ENCODE measurements around the gene ATP4B. TPM values are rescaled to one million over a fixed set of nuclear protein-coding genes. Genes with fewer than 3 reads are reported as not detected.

Gene ATP4B
- total RNA-seq, 1 donor from 2014 or later = not detected

- Histone ChIP-seq H3K4me3 (ENCODE audit: low read length in 3 of 3) (no peak within 1 kb of the TSS), H3K9ac (ENCODE audit: low read depth in 1 of 3, low read length in 3 of 3) (no peak within 1 kb of the TSS), H3K27me3 (ENCODE audit: control insufficient read depth in 3 of 3, insufficient read depth in 3 of 3, low read length in 3 of 3) (peaks cover 26 to 46% (median 32%) of the 10 kb centered on the region in 3 donors), H3K9me3 (ENCODE audit: control insufficient read depth in 3 of 3, low read length in 3 of 3) (no peaks in the 10 kb centered on the region), H3K27ac (ENCODE audit: low read depth, low read length) (no peak within 1 kb of the TSS), H3K4me1 (ENCODE audit: control insufficient read depth in 3 of 3, insufficient read depth in 3 of 3, low read length in 3 of 3) (no peaks in the 10 kb centered on the region), H3K36me3 (ENCODE audit: control insufficient read depth in 3 of 3, insufficient read depth in 3 of 3, low read length in 3 of 3) (no peaks in the 10 kb centered on the region)
These were observed 9.1 kb upstream of the ATP4B start, which contains the start of gene GRK1 for GRCh38 chr13:113666951-113667701. GRK1 (plus strand) TSS chr13:113667219; CDS start chr13:113667387, 168 bp downstream.

GRCh38 chr13:113666329-113666670 lies 8.3 kb upstream of the ATP4B start:
- Histone ChIP-seq H3K9ac (ENCODE audit: low read depth in 1 of 3, low read length in 3 of 3) (no peak overlapping the region), H3K27me3 (ENCODE audit: control insufficient read depth in 3 of 3, insufficient read depth in 3 of 3, low read length in 3 of 3) (peaks cover 26 to 46% (median 34%) of the 10 kb centered on the region in 3 donors), H3K36me3 (ENCODE audit: control insufficient read depth in 3 of 3, insufficient read depth in 3 of 3, low read length in 3 of 3) (no peaks in the 10 kb centered on the region), H3K9me3 (ENCODE audit: control insufficient read depth in 3 of 3, low read length in 3 of 3) (peaks cover 0 to 3% (median 0%) of the 10 kb centered on the region in 3 donors), H3K4me1 (ENCODE audit: control insufficient read depth in 3 of 3, insufficient read depth in 3 of 3, low read length in 3 of 3) (no peaks in the 10 kb centered on the region), H3K4me3 (ENCODE audit: low read length in 3 of 3) (no peak overlapping the region), H3K27ac (ENCODE audit: low read depth, low read length) (no peak overlapping the region)

DNA sequence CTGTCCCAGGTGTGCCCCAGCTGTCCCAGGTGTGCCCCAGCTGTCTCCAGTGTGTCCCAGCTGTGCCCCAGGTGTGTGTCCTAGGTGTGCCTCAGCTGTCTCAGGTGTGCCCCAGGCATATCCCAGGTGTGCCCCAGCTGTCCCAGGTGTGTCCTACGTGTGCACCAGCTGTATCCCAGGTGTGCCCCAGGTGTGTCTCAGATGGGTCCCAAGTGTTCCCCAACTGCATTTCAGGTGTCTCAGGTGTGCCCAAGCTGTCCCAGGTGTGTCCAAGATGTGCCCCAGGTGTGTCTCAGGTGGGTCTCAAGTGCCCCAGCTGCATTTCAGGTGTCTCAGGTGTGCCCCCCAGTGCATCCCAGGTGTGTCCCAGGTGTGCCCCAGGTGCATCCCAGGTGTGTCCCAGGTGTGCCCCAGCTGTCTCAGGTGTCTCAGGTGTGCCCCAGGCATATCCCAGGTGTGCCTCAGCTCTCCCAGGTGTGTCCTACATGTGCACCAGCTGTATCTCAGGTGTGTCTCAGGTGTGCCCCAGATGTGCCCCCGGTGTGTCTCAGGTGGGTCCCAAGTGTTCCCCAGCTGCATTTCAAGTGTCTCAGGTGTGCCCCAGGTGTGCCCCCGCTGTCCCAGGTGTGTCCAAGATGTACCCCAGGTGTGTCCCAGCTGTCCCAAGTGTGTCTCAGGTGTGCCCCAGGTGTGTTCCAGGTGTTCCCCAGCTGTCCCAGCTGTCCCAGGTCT lies 7.8 kb upstream of the ATP4B start:
- no peaks in the 10 kb centered on the region for H3K36me3 ChIP-seq (ENCODE audit: control insufficient read depth in 3 of 3, insufficient read depth in 3 of 3, low read length in 3 of 3)
- peaks cover 26 to 46% (median 34%) of the 10 kb centered on the region in 3 donors for H3K27me3 ChIP-seq (ENCODE audit: control insufficient read depth in 3 of 3, insufficient read depth in 3 of 3, low read length in 3 of 3)
- peaks cover 0 to 3% (median 0%) of the 10 kb centered on the region in 3 donors for H3K9me3 ChIP-seq (ENCODE audit: control insufficient read depth in 3 of 3, low read length in 3 of 3)
- H3K4me1 ChIP-seq (ENCODE audit: control insufficient read depth in 3 of 3, insufficient read depth in 3 of 3, low read length in 3 of 3) = no peaks in the 10 kb centered on the region
- no peak overlapping the region for H3K4me3 ChIP-seq (ENCODE audit: low read length in 3 of 3)
- H3K27ac ChIP-seq (ENCODE audit: low read depth, low read length) = no peak overlapping the region
- H3K9ac ChIP-seq (ENCODE audit: low read depth in 1 of 3, low read length in 3 of 3) = no peak overlapping the region

DNA sequence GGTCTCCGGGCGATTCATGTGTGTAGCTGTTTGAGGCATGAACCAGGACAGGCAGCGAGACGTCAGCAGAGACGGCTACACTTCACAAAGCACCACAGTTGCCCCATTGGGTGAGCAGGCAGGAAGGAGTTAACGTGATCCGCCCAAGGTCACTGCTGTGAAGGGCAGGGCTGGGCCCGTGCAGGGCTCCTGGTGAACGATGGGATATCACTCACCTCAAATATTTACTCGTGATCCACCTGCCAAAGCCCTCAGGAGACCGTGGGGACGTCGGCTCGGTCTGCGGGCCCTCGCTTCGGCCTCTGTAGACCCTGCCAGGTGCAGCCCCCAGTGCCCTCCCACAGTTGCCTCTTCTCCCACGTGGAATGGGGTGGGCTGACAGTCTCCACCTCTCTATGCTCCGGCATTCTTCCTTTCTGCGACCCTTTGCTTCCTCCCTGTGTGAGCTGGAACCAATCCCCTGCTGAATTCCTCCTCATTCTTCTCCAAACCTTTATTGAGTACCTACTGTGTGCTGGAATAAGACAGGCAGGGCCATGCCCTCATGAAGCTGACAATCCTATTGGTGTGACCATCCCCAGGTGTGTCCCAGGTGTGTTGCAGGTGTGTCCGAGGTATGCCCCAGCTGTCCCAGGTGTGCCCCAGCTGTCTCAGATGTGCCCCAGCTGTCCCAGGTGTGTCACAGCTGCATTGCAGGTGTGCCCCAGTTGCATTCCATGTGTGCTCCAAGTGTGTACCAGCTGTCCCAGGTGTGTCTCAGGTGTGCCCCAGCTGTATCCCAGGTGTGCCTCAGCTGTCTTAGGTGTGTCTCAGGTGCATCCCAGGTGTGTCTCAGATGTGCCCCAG lies 7.0 kb upstream of the ATP4B start:
- Histone ChIP-seq H3K9me3 (ENCODE audit: control insufficient read depth in 3 of 3, low read length in 3 of 3) (peaks cover 0 to 3% (median 0%) of the 10 kb centered on the region in 3 donors), H3K36me3 (ENCODE audit: control insufficient read depth in 3 of 3, insufficient read depth in 3 of 3, low read length in 3 of 3) (no peaks in the 10 kb centered on the region), H3K4me3 (ENCODE audit: low read length in 3 of 3) (no peak overlapping the region), H3K4me1 (ENCODE audit: control insufficient read depth in 3 of 3, insufficient read depth in 3 of 3, low read length in 3 of 3) (no peaks in the 10 kb centered on the region), H3K9ac (ENCODE audit: low read depth in 1 of 3, low read length in 3 of 3) (no peak overlapping the region), H3K27ac (ENCODE audit: low read depth, low read length) (no peak overlapping the region), H3K27me3 (ENCODE audit: control insufficient read depth in 3 of 3, insufficient read depth in 3 of 3, low read length in 3 of 3) (peaks cover 24 to 46% (median 34%) of the 10 kb centered on the region in 3 donors)

- no peaks in the 10 kb centered on the region for H3K36me3 ChIP-seq (ENCODE audit: control insufficient read depth in 3 of 3, insufficient read depth in 3 of 3, low read length in 3 of 3)
- H3K9me3 ChIP-seq (ENCODE audit: control insufficient read depth in 3 of 3, low read length in 3 of 3) = peaks cover 0 to 3% (median 0%) of the 10 kb centered on the region in 3 donors
- no peaks in the 10 kb centered on the region for H3K4me1 ChIP-seq (ENCODE audit: control insufficient read depth in 3 of 3, insufficient read depth in 3 of 3, low read length in 3 of 3)
- H3K27me3 ChIP-seq (ENCODE audit: control insufficient read depth in 3 of 3, insufficient read depth in 3 of 3, low read length in 3 of 3) = peaks cover 21 to 48% (median 34%) of the 10 kb centered on the region in 3 donors
- H3K27ac ChIP-seq (ENCODE audit: low read depth, low read length) = no peak overlapping the region
- H3K9ac ChIP-seq (ENCODE audit: low read depth in 1 of 3, low read length in 3 of 3) = no peak overlapping the region
- no peak overlapping the region for H3K4me3 ChIP-seq (ENCODE audit: low read length in 3 of 3)
These were observed 5.9 kb upstream of the ATP4B start for GRCh38 chr13:113663934-113664333.

- no peak overlapping the region for H3K4me3 ChIP-seq (ENCODE audit: low read length in 3 of 3)
- no peak overlapping the region for H3K27ac ChIP-seq (ENCODE audit: low read depth, low read length)
- H3K9ac ChIP-seq (ENCODE audit: low read depth in 1 of 3, low read length in 3 of 3) = no peak overlapping the region
- peaks cover 0 to 3% (median 0%) of the 10 kb centered on the region in 3 donors for H3K9me3 ChIP-seq (ENCODE audit: control insufficient read depth in 3 of 3, low read length in 3 of 3)
- peaks cover 22 to 32% (median 28%) of the 10 kb centered on the region in 3 donors for H3K27me3 ChIP-seq (ENCODE audit: control insufficient read depth in 3 of 3, insufficient read depth in 3 of 3, low read length in 3 of 3)
- H3K36me3 ChIP-seq (ENCODE audit: control insufficient read depth in 3 of 3, insufficient read depth in 3 of 3, low read length in 3 of 3) = no peaks in the 10 kb centered on the region
- no peaks in the 10 kb centered on the region for H3K4me1 ChIP-seq (ENCODE audit: control insufficient read depth in 3 of 3, insufficient read depth in 3 of 3, low read length in 3 of 3)
These were observed 3.5 kb upstream of the ATP4B start for GRCh38 chr13:113661509-113661908.

DNA sequence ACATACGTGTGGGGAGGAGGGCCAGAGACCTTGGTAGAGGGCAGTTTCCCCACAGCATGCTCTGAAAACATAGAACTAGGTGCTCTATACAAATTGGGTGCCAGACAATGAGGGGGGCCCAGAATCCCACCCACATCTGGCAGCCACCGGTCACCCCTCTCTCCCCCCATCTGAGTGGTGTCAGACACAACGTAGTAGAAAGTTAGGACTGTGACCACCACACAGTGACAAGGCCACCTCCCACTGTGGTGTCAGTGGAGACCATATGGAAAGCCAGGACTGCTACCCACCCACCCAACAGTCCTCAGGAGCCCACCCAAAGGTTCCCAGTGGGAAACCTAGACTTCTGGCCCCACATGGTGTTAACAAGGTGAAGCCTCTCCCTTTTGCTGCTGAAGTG lies 2.1 kb upstream of the ATP4B start:
- Histone ChIP-seq H3K9me3 (ENCODE audit: control insufficient read depth in 3 of 3, low read length in 3 of 3) (peaks cover 0 to 3% (median 0%) of the 10 kb centered on the region in 3 donors), H3K27ac (ENCODE audit: low read depth, low read length) (no peak overlapping the region), H3K27me3 (ENCODE audit: control insufficient read depth in 3 of 3, insufficient read depth in 3 of 3, low read length in 3 of 3) (peaks cover 8 to 26% (median 25%) of the 10 kb centered on the region in 3 donors), H3K9ac (ENCODE audit: low read depth in 1 of 3, low read length in 3 of 3) (no peak overlapping the region), H3K4me3 (ENCODE audit: low read length in 3 of 3) (no peak overlapping the region), H3K4me1 (ENCODE audit: control insufficient read depth in 3 of 3, insufficient read depth in 3 of 3, low read length in 3 of 3) (no peaks in the 10 kb centered on the region), H3K36me3 (ENCODE audit: control insufficient read depth in 3 of 3, insufficient read depth in 3 of 3, low read length in 3 of 3) (no peaks in the 10 kb centered on the region)

- H3K27me3 ChIP-seq (ENCODE audit: control insufficient read depth in 3 of 3, insufficient read depth in 3 of 3, low read length in 3 of 3) = peaks cover 3 to 20% (median 20%) of the 10 kb centered on the region in 3 donors
- H3K27ac ChIP-seq (ENCODE audit: low read depth, low read length) = no peak overlapping the region
- no peaks in the 10 kb centered on the region for H3K4me1 ChIP-seq (ENCODE audit: control insufficient read depth in 3 of 3, insufficient read depth in 3 of 3, low read length in 3 of 3)
- no peak overlapping the region for H3K9ac ChIP-seq (ENCODE audit: low read depth in 1 of 3, low read length in 3 of 3)
- no peaks in the 10 kb centered on the region for H3K36me3 ChIP-seq (ENCODE audit: control insufficient read depth in 3 of 3, insufficient read depth in 3 of 3, low read length in 3 of 3)
- H3K9me3 ChIP-seq (ENCODE audit: control insufficient read depth in 3 of 3, low read length in 3 of 3) = peaks cover 0 to 3% (median 0%) of the 10 kb centered on the region in 3 donors
- no peak overlapping the region for H3K4me3 ChIP-seq (ENCODE audit: low read length in 3 of 3)
These were observed 1.3 kb upstream of the ATP4B start for GRCh38 chr13:113659337-113659736.

DNA sequence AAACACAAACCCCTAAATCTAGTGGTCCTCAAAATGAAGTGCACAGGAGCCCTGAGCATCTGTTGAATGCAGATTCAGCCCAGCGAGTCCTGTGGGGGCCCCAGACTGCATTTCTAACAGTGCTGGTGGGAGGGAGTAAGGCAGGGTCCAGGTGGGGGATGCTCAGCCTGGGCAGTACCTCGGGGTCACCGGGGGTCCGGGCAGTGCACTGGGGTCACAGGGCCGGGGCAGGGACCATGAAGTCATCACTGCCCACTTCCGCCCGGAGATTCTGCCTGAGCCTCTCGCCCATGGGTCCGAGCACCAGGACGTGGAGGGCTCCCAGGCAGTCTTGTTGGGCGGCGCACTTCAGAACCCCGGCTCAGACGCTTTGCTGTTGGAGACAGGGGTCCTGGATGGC lies 838 bp upstream of the ATP4B start:
- H3K9me3 ChIP-seq (ENCODE audit: control insufficient read depth in 3 of 3, low read length in 3 of 3) = peaks cover 0 to 3% (median 0%) of the 10 kb centered on the region in 3 donors
- H3K27me3 ChIP-seq (ENCODE audit: control insufficient read depth in 3 of 3, insufficient read depth in 3 of 3, low read length in 3 of 3) = peaks cover 3 to 20% (median 15%) of the 10 kb centered on the region in 3 donors
- no peak overlapping the region for H3K9ac ChIP-seq (ENCODE audit: low read depth in 1 of 3, low read length in 3 of 3)
- no peak overlapping the region for H3K27ac ChIP-seq (ENCODE audit: low read depth, low read length)
- H3K4me3 ChIP-seq (ENCODE audit: low read length in 3 of 3) = no peak overlapping the region
- no peaks in the 10 kb centered on the region for H3K4me1 ChIP-seq (ENCODE audit: control insufficient read depth in 3 of 3, insufficient read depth in 3 of 3, low read length in 3 of 3)
- H3K36me3 ChIP-seq (ENCODE audit: control insufficient read depth in 3 of 3, insufficient read depth in 3 of 3, low read length in 3 of 3) = no peaks in the 10 kb centered on the region

Measured in skeletal muscle tissue (tissue), 4 donors.